Glomerular endothelial cell (primary cell): ENCODE data around the gene CAMTA1. TPM values are rescaled to one million over a fixed set of nuclear protein-coding genes. Genes with fewer than 3 reads are reported as not detected.

Source experiments
- DNase-seq: peaks from one replicate; pipeline ENCODE4 v3.0.0-alpha.2; 2011; ENCODE audit warnings: low read depth, low spot score; ENCODE audit errors: extremely low read depth
- total RNA-seq: library from RNA; depleted of rRNA; stranded (reverse); fragments of >200 nt; gene quantifications from 2 replicates; pipeline ENCODE4 v1.2.3, GENCODE V29; 2015

Gene CAMTA1
- total RNA-seq, 1 donor from 2014 or later, result 111 TPM

GRCh38 chr1:7643530-7643929 is 858.3 kb downstream of the CAMTA1 start:
- DNase-seq, result no peak

- no peak for DNase-seq
Observed at GRCh38 chr1:7644086-7644485, 858.8 kb downstream of the CAMTA1 start.

- DNase-seq, result no peak
Observed at GRCh38 chr1:7644961-7645750, 859.9 kb downstream of the CAMTA1 start.

- no peak for DNase-seq
Observed at GRCh38 chr1:7645751-7646048, 860.4 kb downstream of the CAMTA1 start.

GRCh38 chr1:7646164-7646563 is 860.9 kb downstream of the CAMTA1 start:
- DNase-seq, result no peak

- no peak for DNase-seq
Observed at GRCh38 chr1:7646981-7647901, 862.0 kb downstream of the CAMTA1 start.

GRCh38 chr1:7648761-7649384 is 863.6 kb downstream of the CAMTA1 start:
- DNase-seq, result no peak

- DNase-seq, result no peak
Observed at GRCh38 chr1:7650801-7651200, 865.5 kb downstream of the CAMTA1 start.

- no peak for DNase-seq
Observed at GRCh38 chr1:7651203-7651602, 865.9 kb downstream of the CAMTA1 start.

- DNase-seq, result no peak
Observed at GRCh38 chr1:7652061-7652460, 866.8 kb downstream of the CAMTA1 start.

GRCh38 chr1:7652515-7653098 is 867.4 kb downstream of the CAMTA1 start:
- no peak for DNase-seq

- DNase-seq, result no peak
Observed at GRCh38 chr1:7654725-7655124, 869.5 kb downstream of the CAMTA1 start.

- no peak for DNase-seq
Observed at GRCh38 chr1:7655354-7655753, 870.1 kb downstream of the CAMTA1 start.

GRCh38 chr1:7656557-7657215 is 871.4 kb downstream of the CAMTA1 start:
- DNase-seq, result no peak

GRCh38 chr1:7657287-7658016 is 872.2 kb downstream of the CAMTA1 start:
- DNase-seq, result no peak

GRCh38 chr1:7658099-7658498 is 872.8 kb downstream of the CAMTA1 start:
- DNase-seq, result no peak

GRCh38 chr1:7659514-7659913 is 874.3 kb downstream of the CAMTA1 start:
- DNase-seq, result no peak

- no peak for DNase-seq
Observed at GRCh38 chr1:7663451-7664146, 878.3 kb downstream of the CAMTA1 start.

GRCh38 chr1:7664147-7664892 is 879.1 kb downstream of the CAMTA1 start:
- DNase-seq, result no peak
